ENCODE data around the gene PLD3. TPM values are rescaled to one million over a fixed set of nuclear protein-coding genes. Genes with fewer than 3 reads are reported as not detected.

PLD3 gene
- total RNA-seq, 3 donors from 2014 or later (not counting 1 experiment from before 2014, with no cell fraction given): 107 to 140 (median 109) TPM

DNA sequence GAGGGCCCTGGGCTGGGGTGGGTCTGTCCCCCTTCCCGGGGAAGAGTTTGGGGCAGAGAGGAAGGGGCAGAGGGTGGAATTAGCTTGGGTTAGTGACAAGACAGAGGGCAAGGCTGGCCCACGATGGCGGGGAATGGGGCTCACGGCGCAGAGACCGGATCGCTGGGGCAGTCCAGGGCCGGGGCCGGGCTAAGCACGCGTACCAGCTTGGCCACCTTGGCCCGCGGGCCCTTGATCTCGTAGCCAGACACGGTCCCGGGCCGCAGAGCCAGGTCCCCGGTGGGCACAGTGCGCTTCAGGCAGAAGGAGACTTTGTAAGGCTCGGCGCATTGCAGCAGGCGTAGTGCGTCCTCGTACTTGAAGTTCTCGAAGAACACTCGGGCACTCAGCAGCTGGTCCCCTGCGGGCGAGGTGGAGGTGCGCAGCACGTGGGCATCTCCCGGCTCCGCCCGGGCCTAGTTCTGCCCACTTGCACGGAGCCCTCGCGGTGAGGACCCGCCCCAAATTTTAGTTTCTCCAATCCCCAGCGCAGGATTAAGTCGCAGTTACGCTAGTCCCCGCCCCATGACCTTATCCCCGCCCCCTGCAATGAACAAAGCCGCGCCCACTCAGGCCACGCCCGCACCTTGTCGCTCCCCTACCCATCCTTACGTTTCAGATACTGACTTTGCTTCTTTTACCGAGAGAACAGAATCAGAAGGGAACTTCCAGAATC, 50.1 kb downstream of the PLD3 start:
- H3K9me3 ChIP-seq (ENCODE audit: control insufficient read depth, insufficient read depth, low read length): no peaks in the 10 kb centered on the region
- Mint-ChIP-seq H3K36me3 (no peaks in the 10 kb centered on the region), H3K4me3 (no peak overlapping the region), H3K4me1 (peaks cover 6 to 12% of the 10 kb centered on the region in 2 donors), H3K27me3 (ENCODE audit: low read depth in 2 of 2) (no peaks in the 10 kb centered on the region), H3K9me3 (no peaks in the 10 kb centered on the region), H3K27ac (no peak overlapping the region)
- no peaks in the 10 kb centered on the region for H3K27me3 ChIP-seq (ENCODE audit: control insufficient read depth, insufficient read depth, low read length)
- H3K4me1 ChIP-seq (ENCODE audit: control insufficient read depth, insufficient read depth, low read length): peaks cover 18% of the 10 kb centered on the region
- intact Hi-C loops (cut with micrococcal nuclease): no loop called here
- H3K27ac ChIP-seq (ENCODE audit: low read length): no peak overlapping the region
- H3K4me3 ChIP-seq (ENCODE audit: low read length): no peak overlapping the region
- H3K36me3 ChIP-seq (ENCODE audit: control insufficient read depth, insufficient read depth, low read length): no peaks in the 10 kb centered on the region
- TF ChIP-seq, protein P1, sequence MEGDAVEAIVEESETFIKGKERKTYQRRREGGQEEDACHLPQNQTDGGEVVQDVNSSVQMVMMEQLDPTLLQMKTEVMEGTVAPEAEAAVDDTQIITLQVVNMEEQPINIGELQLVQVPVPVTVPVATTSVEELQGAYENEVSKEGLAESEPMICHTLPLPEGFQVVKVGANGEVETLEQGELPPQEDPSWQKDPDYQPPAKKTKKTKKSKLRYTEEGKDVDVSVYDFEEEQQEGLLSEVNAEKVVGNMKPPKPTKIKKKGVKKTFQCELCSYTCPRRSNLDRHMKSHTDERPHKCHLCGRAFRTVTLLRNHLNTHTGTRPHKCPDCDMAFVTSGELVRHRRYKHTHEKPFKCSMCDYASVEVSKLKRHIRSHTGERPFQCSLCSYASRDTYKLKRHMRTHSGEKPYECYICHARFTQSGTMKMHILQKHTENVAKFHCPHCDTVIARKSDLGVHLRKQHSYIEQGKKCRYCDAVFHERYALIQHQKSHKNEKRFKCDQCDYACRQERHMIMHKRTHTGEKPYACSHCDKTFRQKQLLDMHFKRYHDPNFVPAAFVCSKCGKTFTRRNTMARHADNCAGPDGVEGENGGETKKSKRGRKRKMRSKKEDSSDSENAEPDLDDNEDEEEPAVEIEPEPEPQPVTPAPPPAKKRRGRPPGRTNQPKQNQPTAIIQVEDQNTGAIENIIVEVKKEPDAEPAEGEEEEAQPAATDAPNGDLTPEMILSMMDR (IDR thresholded peaks at IDR 0.05): no peak
- 45% methylated on average over 49 of the region's 49 CpGs for WGBS (ENCODE audit: insufficient coverage)
- DNase-seq (peak in 1 of 2 donors; percentile 74), ATAC-seq (peak in 2 of 3 donors; percentile 27 to 64)

DNA sequence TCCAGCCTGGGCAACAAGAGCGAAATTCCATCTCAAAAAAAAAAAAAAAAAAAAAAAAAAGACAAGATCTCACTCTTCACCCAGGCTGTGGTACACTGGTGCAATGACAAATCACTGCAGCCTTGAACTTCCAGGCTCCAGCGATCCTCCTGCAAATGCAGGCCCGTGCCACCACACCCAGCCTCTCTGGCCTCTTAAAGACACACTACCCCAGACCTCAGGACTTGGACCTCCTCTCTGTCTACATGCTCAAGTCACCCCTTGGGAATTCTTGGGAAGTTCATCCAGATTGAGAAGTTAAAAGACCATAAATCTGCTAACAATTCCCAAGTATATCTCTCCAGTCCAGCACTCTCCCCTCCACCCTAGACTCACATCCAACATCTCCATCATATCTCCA, 52.1 kb downstream of the PLD3 start:
- intact Hi-C loops (cut with micrococcal nuclease): no loop called here
- H3K4me3 ChIP-seq (ENCODE audit: low read length): no peak overlapping the region
- Mint-ChIP-seq H3K4me3 (no peak overlapping the region), H3K4me1 (peaks cover 10 to 27% of the 10 kb centered on the region in 2 donors), H3K9me3 (no peaks in the 10 kb centered on the region), H3K27ac (no peak overlapping the region), H3K27me3 (ENCODE audit: low read depth in 2 of 2) (no peaks in the 10 kb centered on the region), H3K36me3 (no peaks in the 10 kb centered on the region)
- H3K36me3 ChIP-seq (ENCODE audit: control insufficient read depth, insufficient read depth, low read length): no peaks in the 10 kb centered on the region
- ATAC-seq: no peak
- no peaks in the 10 kb centered on the region for H3K27me3 ChIP-seq (ENCODE audit: control insufficient read depth, insufficient read depth, low read length)
- WGBS (ENCODE audit: insufficient coverage): 93% methylated on average over 2 of the region's 3 CpGs
- H3K27ac ChIP-seq (ENCODE audit: low read length): no peak overlapping the region
- H3K4me1 ChIP-seq (ENCODE audit: control insufficient read depth, insufficient read depth, low read length): peaks cover 27% of the 10 kb centered on the region
- TF ChIP-seq, protein P1 (IDR thresholded peaks at IDR 0.05): no peak
- DNase-seq: no peak
- H3K9me3 ChIP-seq (ENCODE audit: control insufficient read depth, insufficient read depth, low read length): no peaks in the 10 kb centered on the region

DNA sequence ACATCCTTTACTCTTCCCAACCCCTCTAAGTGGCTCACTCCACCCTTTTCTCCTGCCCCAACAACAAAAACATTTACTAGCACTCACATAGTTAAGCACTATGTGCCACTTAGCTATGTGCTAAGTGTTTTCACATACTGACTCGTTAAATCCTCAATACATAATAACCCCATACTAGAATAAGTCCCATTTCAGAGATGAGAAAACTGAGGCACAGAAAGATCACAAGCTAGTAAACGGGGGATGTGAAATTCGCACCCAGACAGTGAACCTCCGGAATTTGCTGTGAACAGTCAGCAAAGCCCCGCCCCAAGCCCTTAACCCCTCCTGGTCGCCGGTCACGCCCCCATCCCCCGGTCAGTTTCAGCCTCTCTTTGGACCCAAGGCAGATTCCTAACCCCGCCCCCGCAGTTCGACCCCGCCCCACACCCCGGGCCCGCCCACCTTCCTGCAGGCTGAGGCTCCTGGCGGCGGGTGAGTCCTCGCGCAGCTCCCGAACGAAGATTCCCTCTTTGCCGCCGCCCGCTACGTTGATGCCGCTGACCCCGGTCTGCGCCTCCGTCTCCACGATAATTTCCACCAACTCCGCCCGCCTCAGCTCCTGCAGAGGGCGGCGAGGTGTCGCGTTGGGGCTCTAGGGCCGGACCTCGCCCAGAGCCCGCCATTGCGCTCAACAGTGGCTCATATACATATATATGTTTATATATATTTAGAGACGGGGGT, 54.9 kb downstream of the PLD3 start:
- no peaks in the 10 kb centered on the region for H3K9me3 Mint-ChIP-seq
- H3K36me3 Mint-ChIP-seq: no peaks in the 10 kb centered on the region
- intact Hi-C loops (cut with micrococcal nuclease): no loop called here
- H3K27me3 Mint-ChIP-seq (ENCODE audit: low read depth in 2 of 2): no peaks in the 10 kb centered on the region
- peak; percentile 70 to 84 (median 74) for ATAC-seq
- H3K4me1 Mint-ChIP-seq: peaks cover 16 to 36% of the 10 kb centered on the region in 2 donors
- H3K4me1 ChIP-seq (ENCODE audit: control insufficient read depth, insufficient read depth, low read length): peaks cover 30% of the 10 kb centered on the region
- WGBS (ENCODE audit: insufficient coverage): 0% methylated on average over 36 of the region's 41 CpGs
- H3K27me3 ChIP-seq (ENCODE audit: control insufficient read depth, insufficient read depth, low read length): no peaks in the 10 kb centered on the region
- peak overlapping the region; percentile 66 for H3K27ac ChIP-seq (ENCODE audit: low read length)
- H3K9me3 ChIP-seq (ENCODE audit: control insufficient read depth, insufficient read depth, low read length): no peaks in the 10 kb centered on the region
- DNase-seq: peak; percentile 76 to 80
- no peaks in the 10 kb centered on the region for H3K36me3 ChIP-seq (ENCODE audit: control insufficient read depth, insufficient read depth, low read length)
- H3K4me3 Mint-ChIP-seq: peak overlapping the region; percentile 97
- peak overlapping the region; percentile 79 to 86 for H3K27ac Mint-ChIP-seq
- H3K4me3 ChIP-seq (ENCODE audit: low read length): peak overlapping the region; percentile 70
- TF ChIP-seq, protein P1 (IDR thresholded peaks at IDR 0.05): no peak

Measured in natural killer cell (primary cell).